Activated CD4-positive, alpha-beta T cell treated with anti-CD3 and anti-CD28 coated beads for 4 hours (primary cell): ENCODE measurements around the gene LHX2.
"Not testable (repeated sequence)": the region's sequence is repeated elsewhere in the genome, so short reads cannot be mapped to it uniquely, and the experiment has no call there.

Experiments
- DNase-seq, 2 donors: peaks; one replicate each; pipeline ENCODE4 v3.0.0-alpha.2; 2020

Gene LHX2

DNA sequence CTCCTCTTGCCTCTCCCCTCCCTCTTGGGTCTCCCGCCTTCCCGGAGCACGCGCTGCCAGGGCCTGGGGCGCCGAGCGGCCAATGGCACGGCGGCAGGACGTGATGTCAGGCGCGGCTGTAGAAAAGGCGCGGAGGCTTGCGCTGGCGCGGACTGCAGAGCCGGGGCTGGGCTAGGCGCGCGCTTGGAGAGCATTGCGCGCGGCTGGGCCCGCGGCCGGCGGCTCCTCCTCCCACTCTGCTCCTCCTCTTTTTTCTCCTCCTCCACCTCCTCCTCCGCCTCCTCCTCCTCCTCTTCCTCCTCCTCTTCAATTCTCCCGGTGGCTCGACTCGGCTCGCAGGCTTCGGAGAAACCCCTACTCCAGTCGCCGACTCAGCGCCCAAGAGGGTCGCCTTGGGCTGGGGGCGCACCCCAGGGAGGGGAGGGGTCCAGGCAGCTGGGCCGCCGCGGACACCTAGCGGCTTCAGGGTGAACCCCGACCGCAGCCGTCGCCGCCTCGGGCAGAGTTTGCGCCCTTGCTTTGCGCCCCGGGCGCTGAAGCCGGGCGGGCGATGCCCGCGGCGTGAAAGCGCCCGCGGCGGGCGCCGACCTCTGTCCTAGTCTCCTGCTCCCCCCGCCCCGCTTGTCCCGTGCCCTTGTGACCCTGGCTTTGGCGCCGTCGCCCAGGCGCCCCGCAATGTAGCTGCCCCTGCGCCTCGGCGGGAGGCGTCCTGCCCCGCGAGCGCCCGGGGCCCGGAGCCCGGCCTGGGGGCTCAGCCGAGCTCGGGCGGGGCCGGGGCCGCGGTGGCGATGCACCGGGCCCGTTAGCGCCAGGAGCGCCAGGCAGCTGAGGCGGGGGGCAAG, at the start of gene LHX2:
Gene LHX2 (plus strand): TSS at position 309 of the 842 bp plus-strand sequence. CDS start 581 bp downstream, outside the sequence.
- no peak for DNase-seq

DNA sequence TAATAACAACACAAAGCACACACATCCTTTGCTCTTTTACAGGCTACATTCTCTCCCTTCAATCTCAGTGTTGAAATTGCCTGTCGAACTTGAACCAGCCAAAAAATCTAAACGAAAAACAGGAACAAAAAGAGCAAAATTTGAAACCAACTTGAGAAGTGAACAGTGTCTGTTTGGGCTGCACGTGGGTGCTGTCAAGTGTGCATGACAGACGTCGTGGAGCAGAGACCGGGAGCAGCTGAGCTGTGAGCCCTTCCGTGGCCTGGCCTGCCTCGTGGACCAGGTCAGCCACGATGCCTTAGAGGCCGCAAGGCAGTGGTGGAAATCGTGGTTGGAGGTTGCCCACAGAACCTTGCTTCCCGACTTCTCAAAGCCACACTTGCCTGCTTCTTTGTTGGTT, 46.8 kb upstream of the LHX2 start:
- no peak for DNase-seq

- no peak for DNase-seq
Measured at GRCh38 chr9:123965801-123966686, 45.5 kb upstream of the LHX2 start.

GRCh38 chr9:123967323-123967722, 44.2 kb upstream of the LHX2 start:
- no peak for DNase-seq

- no peak for DNase-seq
Measured at GRCh38 chr9:123972618-123973017, 39.0 kb upstream of the LHX2 start.

- DNase-seq = no peak
Measured at GRCh38 chr9:123973590-123974223, 37.9 kb upstream of the LHX2 start.

GRCh38 chr9:123974471-123974870, 37.1 kb upstream of the LHX2 start:
- no peak for DNase-seq

DNA sequence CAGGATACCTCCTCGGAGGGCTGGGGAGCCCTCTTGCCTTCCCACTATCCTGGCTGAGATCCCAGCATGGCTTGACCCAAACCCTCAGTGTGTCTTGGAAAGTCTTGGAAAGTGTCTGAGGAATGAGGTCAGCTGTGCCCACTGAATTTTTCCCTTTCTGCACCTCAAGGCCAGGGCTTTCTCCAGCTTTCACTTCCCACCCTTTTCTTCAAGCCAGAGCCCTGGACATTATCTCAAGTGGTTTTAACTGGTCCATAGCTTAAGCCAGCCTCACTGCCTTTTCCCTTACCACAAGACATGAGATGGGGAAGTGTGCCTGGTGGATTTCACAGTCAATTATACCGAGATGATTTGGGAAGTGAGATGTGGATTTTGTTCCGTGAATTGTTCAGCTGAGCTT, 35.7 kb upstream of the LHX2 start:
- no peak for DNase-seq

DNA sequence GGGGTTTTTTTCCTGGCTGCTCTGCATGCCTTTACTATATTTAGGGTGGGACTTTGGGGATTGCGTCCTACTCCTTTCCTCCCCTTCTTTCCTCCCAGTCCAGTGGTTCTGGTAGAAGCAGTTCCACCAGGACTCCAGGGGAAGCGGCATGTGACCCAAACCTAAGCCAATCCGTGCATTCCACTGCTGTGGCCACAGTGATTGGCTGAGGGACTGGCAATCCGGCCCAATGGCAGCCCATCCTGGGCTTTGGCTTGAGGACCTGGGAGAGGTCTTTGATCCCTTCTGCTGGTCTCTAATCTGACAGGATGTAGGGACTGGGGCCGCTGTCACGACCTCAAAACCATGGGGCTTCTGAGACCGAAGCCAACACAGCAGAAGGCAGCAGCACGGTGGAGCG, 35.0 kb upstream of the LHX2 start:
- not testable (repeated sequence) for DNase-seq

- DNase-seq = no peak
Measured at GRCh38 chr9:123978981-123979380, 32.6 kb upstream of the LHX2 start.

- no peak for DNase-seq
Measured at GRCh38 chr9:123982535-123982934, 29.0 kb upstream of the LHX2 start.

DNA sequence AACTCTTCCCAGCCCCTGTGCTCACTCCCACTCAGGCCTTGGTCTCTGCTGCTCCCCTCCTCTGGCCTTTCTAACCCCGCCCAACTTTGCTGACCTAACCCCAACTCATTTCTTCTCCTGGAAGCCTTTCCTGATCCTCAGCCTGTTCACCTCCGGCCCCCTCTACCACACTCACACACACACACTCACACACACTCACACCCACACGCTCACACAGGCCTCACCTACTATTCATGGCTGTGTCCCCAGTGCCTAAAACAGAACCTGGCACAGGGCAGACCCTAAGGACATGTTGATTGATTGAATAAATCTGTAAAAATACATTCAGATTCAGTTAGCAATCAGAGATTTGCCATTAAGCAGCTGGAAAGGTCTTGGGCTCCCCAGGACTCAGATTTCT, 28.5 kb upstream of the LHX2 start:
- no peak for DNase-seq

DNA sequence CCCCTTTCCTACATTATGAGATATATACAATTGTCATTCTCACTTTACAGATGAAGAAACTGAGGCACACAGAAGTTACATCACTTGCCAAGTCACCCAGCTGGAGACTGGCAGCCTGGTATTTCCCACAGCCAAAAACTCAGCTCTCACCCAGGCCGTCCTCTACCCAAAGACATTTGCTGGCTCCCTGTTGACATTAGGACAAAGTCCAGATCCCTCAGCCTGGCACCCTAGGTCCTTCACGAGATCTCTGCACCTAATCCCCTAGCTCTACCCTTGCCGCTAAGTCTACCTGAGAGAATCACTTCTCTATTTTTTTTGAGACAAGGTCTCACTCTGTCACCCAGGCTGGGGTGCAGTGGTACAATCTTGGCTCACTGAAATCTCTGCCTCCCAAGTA, 26.8 kb upstream of the LHX2 start:
- DNase-seq = no peak

DNA sequence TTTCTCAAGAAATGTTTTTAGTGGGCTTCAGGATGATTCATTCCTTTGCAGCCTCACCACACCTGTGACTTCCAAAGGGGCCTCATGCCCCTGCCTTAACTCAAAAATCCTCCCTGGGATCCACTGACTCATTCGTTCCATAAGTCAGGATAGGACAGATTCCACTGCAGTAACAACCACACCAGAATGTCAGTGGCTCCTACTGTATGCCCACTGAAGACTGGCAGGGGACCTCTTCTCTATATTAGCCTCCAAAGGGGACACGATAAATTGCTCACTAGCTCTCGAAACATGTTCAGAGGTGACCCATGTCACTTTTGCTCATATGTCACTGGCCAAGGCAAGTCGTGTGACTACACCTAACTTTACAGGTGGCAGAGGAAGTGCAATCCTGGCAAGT, 25.7 kb upstream of the LHX2 start:
- DNase-seq = no peak

GRCh38 chr9:123990427-123990826, 21.1 kb upstream of the LHX2 start:
- no peak for DNase-seq

DNA sequence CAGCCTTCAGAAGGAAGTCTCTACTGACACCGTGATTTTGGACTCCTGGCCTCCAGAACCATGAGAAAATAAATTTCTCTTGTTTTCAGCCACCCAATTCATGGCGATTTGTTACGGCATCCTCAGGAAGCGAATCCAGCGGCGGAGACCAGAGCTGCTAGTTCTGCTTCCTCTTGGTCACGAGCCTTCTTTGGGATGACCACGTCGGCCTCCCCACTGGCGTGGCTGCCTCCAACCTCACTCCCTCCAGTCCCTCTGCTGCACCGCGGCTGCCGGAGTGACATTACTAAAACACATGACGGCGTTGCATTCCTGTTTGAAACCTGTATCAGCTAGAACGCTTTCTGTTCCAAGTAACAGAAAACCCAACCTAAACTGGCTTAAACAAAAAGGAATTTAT, 18.9 kb upstream of the LHX2 start:
- not testable (repeated sequence) for DNase-seq

DNA sequence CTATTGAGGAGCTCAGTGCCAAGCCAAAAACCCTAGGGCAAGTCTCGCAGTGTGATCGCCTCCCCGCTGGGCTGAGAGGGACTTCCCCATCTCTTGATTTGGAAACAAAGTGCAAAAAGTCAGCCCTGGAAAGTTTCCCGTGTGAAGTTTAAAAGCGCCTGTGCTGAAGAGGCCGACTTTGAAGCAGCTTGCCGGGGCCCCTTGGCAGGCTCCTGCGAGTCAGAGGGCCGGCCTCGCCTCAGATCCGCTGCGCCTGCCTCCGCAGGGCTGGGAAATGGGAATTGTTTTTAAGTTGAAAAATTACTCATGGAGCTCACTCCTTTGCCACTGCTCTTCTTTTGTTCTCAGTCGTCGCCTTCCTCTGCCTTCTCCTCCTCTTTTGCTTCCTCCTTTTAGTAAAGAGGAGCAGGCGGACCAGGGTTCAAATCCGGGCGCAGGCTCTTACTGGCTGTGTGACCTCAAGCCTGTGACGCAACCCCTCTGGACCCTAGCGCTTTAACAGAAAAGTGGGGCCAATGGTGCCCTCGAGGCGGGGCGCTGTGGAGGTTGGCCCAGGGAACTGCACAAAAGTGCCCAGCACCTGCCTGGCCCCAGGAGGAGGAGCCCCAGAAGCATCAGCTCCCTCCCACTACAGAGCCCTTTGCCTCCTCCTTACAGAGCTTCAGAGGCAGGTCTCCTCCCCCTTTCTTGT, 14.7 kb upstream of the LHX2 start:
- peak in 1 of 2 donors; percentile 7 for DNase-seq

DNA sequence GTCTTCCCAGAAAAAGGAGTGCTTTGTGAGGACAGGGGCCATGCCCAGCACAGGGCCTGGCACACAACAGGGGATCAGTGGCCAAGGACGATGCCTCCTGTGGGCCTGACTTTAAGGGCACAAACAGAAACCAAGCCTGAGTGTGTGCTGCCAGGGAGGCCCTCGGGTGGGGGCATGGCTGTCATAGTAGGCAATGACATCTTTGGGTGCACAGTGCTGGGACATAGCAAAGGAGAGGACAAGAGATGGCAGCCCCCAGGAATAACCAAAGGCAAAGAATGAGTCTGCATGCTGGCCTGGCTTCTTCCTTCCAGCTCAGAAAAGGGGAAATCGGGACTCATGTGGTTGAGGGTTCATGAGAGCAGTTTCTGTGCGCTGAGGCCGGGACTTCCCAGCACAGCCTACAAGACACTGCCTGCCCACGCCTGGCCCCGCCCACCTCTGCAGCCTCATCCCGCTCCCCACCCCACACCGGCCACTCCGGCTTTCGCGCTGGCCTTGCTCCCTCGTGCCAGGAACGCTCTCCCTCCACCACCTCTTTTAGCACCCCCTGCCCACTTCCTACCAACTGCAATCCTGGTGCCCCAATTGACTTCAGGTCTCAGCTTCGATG, 13.8 kb upstream of the LHX2 start:
- no peak for DNase-seq

DNA sequence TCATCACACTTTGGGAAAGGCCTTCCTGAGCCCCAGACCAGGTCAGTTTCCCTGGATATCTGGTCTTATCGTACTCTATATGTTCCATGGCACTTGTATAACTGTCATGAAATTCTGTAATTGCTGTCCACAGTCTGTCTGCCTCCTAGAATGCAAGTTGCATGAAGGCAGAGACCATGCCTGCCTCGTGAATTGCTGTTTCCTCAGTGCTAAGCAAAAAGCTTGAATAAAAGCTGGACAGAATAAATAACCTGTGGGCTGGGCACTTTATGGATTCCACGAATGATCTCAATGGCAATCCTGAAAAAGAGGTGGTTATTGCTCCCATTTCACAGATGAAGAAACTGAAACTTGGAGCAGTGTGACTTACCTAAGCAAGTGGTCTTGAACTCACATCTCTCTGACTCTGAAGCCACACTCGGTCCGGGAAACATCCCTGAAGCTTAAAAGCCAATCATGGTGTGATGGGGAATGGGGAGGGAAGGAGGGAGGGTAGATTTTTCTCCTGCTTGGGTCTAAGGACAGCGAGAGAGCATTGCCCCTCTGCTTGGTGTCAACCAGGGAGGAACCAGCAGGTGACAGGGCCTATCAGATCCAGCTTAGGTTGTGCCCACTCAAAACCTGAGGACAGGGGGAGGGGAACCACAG, 13.2 kb upstream of the LHX2 start:
- DNase-seq = no peak

GRCh38 chr9:123998970-123999621, 12.5 kb upstream of the LHX2 start:
- DNase-seq = no peak

GRCh38 chr9:123999661-124000060, 11.9 kb upstream of the LHX2 start:
- no peak for DNase-seq
